ENCODE measurements around the gene COL6A5. TPM values are rescaled to one million over a fixed set of nuclear protein-coding genes. Genes with fewer than 3 reads are reported as not detected.

The COL6A5 gene
- total and polyA plus RNA-seq, 2 of the 13 experiments (the other 11 are each of a cell fraction or from before 2014, with no cell fraction given) = not detected

- BruUV-seq (replicated peaks) = no TSS peak
- POLR2A ChIA-PET = no interaction called here
Measured at GRCh38 chr3:130393594-130393993, 48.1 kb downstream of the COL6A5 start.

More at GRCh38 chr3:130393594-130393993, 48.1 kb downstream of the COL6A5 start:
- Histone ChIP-seq H3K4me3 (replicated peaks in 1 of 3; ENCODE audit: insufficient read depth in 1 of 3, low read depth in 2 of 3, low read length in 3 of 3) (no peak overlapping the region), H3K4me1 (ENCODE audit: insufficient read depth, low read length) (no peaks in the 10 kb centered on the region), H3K9ac (ENCODE audit: insufficient read depth, low read depth, low read length) (no peak overlapping the region), H3K9me3 (ENCODE audit: low read length) (no peaks in the 10 kb centered on the region), H3K27me3 (ENCODE audit: control insufficient read depth in 1 of 2, insufficient read depth in 2 of 2, low read length in 2 of 2) (no peaks in the 10 kb centered on the region), H3K27ac (ENCODE audit: extremely low read length, insufficient read depth, low read length) (no peak overlapping the region), H4K20me1 (ENCODE audit: insufficient read depth, low read length) (no peaks in the 10 kb centered on the region), H3K79me2 (ENCODE audit: insufficient read depth, low read length) (no peaks in the 10 kb centered on the region), H3K36me3 (replicated peaks in 1 of 2; ENCODE audit: control insufficient read depth in 1 of 2, insufficient read depth in 2 of 2, low read length in 2 of 2) (no peaks in the 10 kb centered on the region), H3K4me2 (ENCODE audit: low read depth, low read length) (no peak overlapping the region), H2AFZ (ENCODE audit: low read length) (no peak overlapping the region)
- DNase-seq (ENCODE audit: low spot score) (no peak), FAIRE-seq (no peak), ATAC-seq (no peak)
- CTCF ChIA-PET (ENCODE audit: low intra/inter-chr PET ratio, low total read pairs) = no interaction called here
- 22% methylated on average over 3 of the region's 3 CpGs for WGBS (ENCODE audit: low lambda C conversion rate)
- no peak for TF ChIP-seq TARDBP (CRISPR knock-in tag; IDR thresholded peaks at IDR 0.05)
- TF ChIP-seq NFE2L2 (IDR thresholded peaks at IDR 0.05; ENCODE audit: low read length) = no peak
- no peak for TF ChIP-seq HNRNPUL1 (IDR thresholded peaks at IDR 0.05; ENCODE audit: low read depth, low read length)
- TF ChIP-seq TCF12 (IDR thresholded peaks at IDR 0.05) = no peak
- no peak for TF ChIP-seq TCF12 (CRISPR knock-in tag; IDR thresholded peaks at IDR 0.05)
- no peak for TF ChIP-seq YEATS2 (CRISPR knock-in tag; IDR thresholded peaks at IDR 0.05; ENCODE audit: borderline replicate concordance)
- TF ChIP-seq ZNF788 (CRISPR knock-in tag; IDR thresholded peaks at IDR 0.05; ENCODE audit: borderline replicate concordance) = no peak
- TF ChIP-seq ZNF792 (CRISPR knock-in tag; IDR thresholded peaks at IDR 0.05) = no peak
- TF ChIP-seq TOE1 (CRISPR knock-in tag; IDR thresholded peaks at IDR 0.05) = no peak
- TF ChIP-seq ZNF430 (CRISPR knock-in tag; IDR thresholded peaks at IDR 0.05) = no peak
- TF ChIP-seq MEIS2 (CRISPR knock-in tag; IDR thresholded peaks at IDR 0.05) = no peak
- TF ChIP-seq ZNF737 (CRISPR knock-in tag; IDR thresholded peaks at IDR 0.05; ENCODE audit: borderline replicate concordance) = no peak
- no peak for TF ChIP-seq ZNF33A (CRISPR knock-in tag; IDR thresholded peaks at IDR 0.05; ENCODE audit: borderline replicate concordance)
- TF ChIP-seq FOXA1 (IDR thresholded peaks at IDR 0.05) = no peak
- TF ChIP-seq FOXA1 (CRISPR knock-in tag; IDR thresholded peaks at IDR 0.05) = no peak
- no peak for TF ChIP-seq ZNF609 (CRISPR knock-in tag; IDR thresholded peaks at IDR 0.05; ENCODE audit: borderline replicate concordance)
- TF ChIP-seq, protein P1, sequence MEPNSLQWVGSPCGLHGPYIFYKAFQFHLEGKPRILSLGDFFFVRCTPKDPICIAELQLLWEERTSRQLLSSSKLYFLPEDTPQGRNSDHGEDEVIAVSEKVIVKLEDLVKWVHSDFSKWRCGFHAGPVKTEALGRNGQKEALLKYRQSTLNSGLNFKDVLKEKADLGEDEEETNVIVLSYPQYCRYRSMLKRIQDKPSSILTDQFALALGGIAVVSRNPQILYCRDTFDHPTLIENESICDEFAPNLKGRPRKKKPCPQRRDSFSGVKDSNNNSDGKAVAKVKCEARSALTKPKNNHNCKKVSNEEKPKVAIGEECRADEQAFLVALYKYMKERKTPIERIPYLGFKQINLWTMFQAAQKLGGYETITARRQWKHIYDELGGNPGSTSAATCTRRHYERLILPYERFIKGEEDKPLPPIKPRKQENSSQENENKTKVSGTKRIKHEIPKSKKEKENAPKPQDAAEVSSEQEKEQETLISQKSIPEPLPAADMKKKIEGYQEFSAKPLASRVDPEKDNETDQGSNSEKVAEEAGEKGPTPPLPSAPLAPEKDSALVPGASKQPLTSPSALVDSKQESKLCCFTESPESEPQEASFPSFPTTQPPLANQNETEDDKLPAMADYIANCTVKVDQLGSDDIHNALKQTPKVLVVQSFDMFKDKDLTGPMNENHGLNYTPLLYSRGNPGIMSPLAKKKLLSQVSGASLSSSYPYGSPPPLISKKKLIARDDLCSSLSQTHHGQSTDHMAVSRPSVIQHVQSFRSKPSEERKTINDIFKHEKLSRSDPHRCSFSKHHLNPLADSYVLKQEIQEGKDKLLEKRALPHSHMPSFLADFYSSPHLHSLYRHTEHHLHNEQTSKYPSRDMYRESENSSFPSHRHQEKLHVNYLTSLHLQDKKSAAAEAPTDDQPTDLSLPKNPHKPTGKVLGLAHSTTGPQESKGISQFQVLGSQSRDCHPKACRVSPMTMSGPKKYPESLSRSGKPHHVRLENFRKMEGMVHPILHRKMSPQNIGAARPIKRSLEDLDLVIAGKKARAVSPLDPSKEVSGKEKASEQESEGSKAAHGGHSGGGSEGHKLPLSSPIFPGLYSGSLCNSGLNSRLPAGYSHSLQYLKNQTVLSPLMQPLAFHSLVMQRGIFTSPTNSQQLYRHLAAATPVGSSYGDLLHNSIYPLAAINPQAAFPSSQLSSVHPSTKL (CRISPR knock-in tag; IDR thresholded peaks at IDR 0.05) = no peak
- TF ChIP-seq THAP8 (CRISPR knock-in tag; IDR thresholded peaks at IDR 0.05; ENCODE audit: borderline replicate concordance) = no peak
- intact Hi-C loops (cut with micrococcal nuclease; ENCODE audit: unreplicated experiment) = no loop called here
- in situ Hi-C loops (cut with HindIII; ENCODE audit: extremely low pct_ligation_motif_present, low pct_unique_long_range_greater_than_20kb) = no loop called here
